OCI-LY3 (cell line): ENCODE data around the gene HAPLN3.

Experiments used
- H2AFZ ChIP-seq: fragments of 200-600, 300-600 bp; shearing (Covaris generic); 2 replicates; pipeline ENCODE4 v1.6.0; 2014; ENCODE audit warnings: antibody characterized with exemption, low read depth, low read length
- H3K27ac ChIP-seq: fragments of 200-600, 300-600 bp; sonication (generic); 2 replicates; pipeline ENCODE4 v1.5.1; 2014; ENCODE audit warnings: mild to moderate bottlenecking, low read length, moderate library complexity, mixed read lengths
- H3K27me3 ChIP-seq: fragments of 200-600, 300-600 bp; sonication (generic); 2 replicates; pipeline ENCODE4 v1.6.1; 2014; ENCODE audit warnings: low read depth, low read length, mixed read lengths
- H3K36me3 ChIP-seq: fragments of 200-600, 300-600 bp; sonication (generic); replicated peaks from 2 replicates; pipeline ENCODE3; 2014; ENCODE audit warnings: low read depth, low read length, mixed read lengths
- H3K4me1 ChIP-seq: fragments of 300-600, 200-600 bp; sonication (generic); 2 replicates; pipeline ENCODE4 v1.6.1; 2014; ENCODE audit warnings: low read length, mixed read lengths
- H3K4me2 ChIP-seq: fragments of 200-600, 300-600 bp; sonication (generic); 2 replicates; pipeline ENCODE4 v1.6.1; 2014; ENCODE audit warnings: low read length, mixed read lengths
- H3K4me3 ChIP-seq: fragments of 300-600, 200-600 bp; sonication (generic); 2 replicates; pipeline ENCODE4 v1.5.1; 2014; ENCODE audit warnings: antibody characterized with exemption, mild to moderate bottlenecking, low read length, moderate library complexity
- H3K79me2 ChIP-seq: fragments of 300-600, 200-600 bp; shearing (Covaris generic); 2 replicates; pipeline ENCODE4 v1.6.1; 2014; ENCODE audit warnings: mild to moderate bottlenecking, low read length, mixed read lengths
- H3K9ac ChIP-seq: fragments of 300-600, 200-600 bp; shearing (Covaris generic); 2 replicates; pipeline ENCODE4 v1.6.0; 2014; ENCODE audit warnings: mild to moderate bottlenecking, low read length, moderate library complexity
- H3K9me3 ChIP-seq: fragments of 200-600, 300-600 bp; shearing (Covaris generic); 2 replicates; pipeline ENCODE4 v1.6.1; 2014; ENCODE audit warnings: low read length, mixed read lengths; ENCODE audit not compliant: insufficient read depth
- H4K20me1 ChIP-seq: fragments of 200-600, 300-600 bp; sonication (generic); 2 replicates; pipeline ENCODE4 v1.6.1; 2016; ENCODE audit warnings: low read length, mixed read lengths; ENCODE audit not compliant: insufficient read depth
- EZH2phosphoT487 ChIP-seq: fragments of 200-600 bp; shearing (Covaris generic); IDR thresholded peaks from 2 replicates; pipeline ENCODE4 v1.6.1; 2018; ENCODE audit warnings: antibody characterized with exemption, mixed run types, low read depth
- TF ChIP-seq, protein P1 (sequence below): fragments of 200-600, 300-600 bp; sonication (generic); IDR thresholded peaks from 2 replicates; pipeline ENCODE4 v1.5.1; 2014; ENCODE audit warnings: antibody characterized with exemption, low read length, low read depth

HAPLN3 gene

DNA sequence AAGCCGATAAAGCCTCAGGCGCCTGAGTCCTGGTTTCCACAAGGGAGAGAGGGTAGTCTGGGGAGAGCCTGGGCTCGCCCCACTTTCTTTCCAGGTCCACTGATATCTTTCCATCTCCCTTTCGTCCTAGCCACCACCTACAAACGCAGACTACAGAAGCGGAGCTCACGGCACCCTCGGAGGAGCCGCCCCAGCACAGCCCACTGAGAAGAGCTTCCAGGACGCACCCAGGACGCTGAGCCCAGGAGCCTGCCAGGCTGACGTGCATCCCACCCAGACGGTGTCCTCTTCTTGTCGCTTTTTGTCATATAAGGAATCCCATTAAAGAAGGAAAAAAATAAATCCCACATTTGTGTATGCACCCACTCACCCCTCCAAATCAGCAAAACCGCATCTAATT lies 21.1 kb downstream of the HAPLN3 start:
- Histone ChIP-seq H3K36me3 (no peaks in the 10 kb centered on the region), H3K9ac (no peak overlapping the region), H2AFZ (no peak overlapping the region), H4K20me1 (no peaks in the 10 kb centered on the region), H3K27me3 (peaks cover 25% of the 10 kb centered on the region), H3K4me3 (no peak overlapping the region), H3K27ac (no peak overlapping the region), H3K4me1 (no peaks in the 10 kb centered on the region), H3K79me2 (no peaks in the 10 kb centered on the region), H3K9me3 (no peaks in the 10 kb centered on the region), H3K4me2 (no peak overlapping the region)
- TF ChIP-seq, protein P1, sequence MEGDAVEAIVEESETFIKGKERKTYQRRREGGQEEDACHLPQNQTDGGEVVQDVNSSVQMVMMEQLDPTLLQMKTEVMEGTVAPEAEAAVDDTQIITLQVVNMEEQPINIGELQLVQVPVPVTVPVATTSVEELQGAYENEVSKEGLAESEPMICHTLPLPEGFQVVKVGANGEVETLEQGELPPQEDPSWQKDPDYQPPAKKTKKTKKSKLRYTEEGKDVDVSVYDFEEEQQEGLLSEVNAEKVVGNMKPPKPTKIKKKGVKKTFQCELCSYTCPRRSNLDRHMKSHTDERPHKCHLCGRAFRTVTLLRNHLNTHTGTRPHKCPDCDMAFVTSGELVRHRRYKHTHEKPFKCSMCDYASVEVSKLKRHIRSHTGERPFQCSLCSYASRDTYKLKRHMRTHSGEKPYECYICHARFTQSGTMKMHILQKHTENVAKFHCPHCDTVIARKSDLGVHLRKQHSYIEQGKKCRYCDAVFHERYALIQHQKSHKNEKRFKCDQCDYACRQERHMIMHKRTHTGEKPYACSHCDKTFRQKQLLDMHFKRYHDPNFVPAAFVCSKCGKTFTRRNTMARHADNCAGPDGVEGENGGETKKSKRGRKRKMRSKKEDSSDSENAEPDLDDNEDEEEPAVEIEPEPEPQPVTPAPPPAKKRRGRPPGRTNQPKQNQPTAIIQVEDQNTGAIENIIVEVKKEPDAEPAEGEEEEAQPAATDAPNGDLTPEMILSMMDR = no peak
- TF ChIP-seq EZH2phosphoT487 = no peak

DNA sequence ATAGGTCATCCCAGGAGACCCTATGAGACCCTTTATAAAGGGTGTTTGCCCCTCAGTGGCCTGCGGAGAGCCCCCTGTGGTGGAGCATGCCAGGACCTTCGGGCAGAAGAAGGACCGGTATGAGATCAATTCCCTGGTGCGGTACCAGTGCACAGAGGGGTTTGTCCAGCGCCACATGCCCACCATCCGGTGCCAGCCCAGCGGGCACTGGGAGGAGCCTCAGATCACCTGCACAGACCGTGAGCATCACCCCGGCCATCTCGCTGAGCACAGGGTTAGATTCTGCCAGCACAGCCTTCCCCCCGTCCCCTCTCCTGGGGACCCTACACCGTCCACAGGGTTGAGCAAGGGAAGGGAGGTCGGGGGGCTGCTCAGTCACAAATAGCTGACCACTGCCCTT lies 21.6 kb downstream of the HAPLN3 start:
- H2AFZ ChIP-seq = no peak overlapping the region
- H3K4me3 ChIP-seq = no peak overlapping the region
- H3K9me3 ChIP-seq = no peaks in the 10 kb centered on the region
- TF ChIP-seq, protein P1 = no peak
- TF ChIP-seq EZH2phosphoT487 = no peak
- no peaks in the 10 kb centered on the region for H3K4me1 ChIP-seq
- no peak overlapping the region for H3K9ac ChIP-seq
- no peaks in the 10 kb centered on the region for H3K79me2 ChIP-seq
- H3K27ac ChIP-seq = no peak overlapping the region
- no peaks in the 10 kb centered on the region for H4K20me1 ChIP-seq
- peaks cover 30% of the 10 kb centered on the region for H3K27me3 ChIP-seq
- no peaks in the 10 kb centered on the region for H3K36me3 ChIP-seq
- no peak overlapping the region for H3K4me2 ChIP-seq

DNA sequence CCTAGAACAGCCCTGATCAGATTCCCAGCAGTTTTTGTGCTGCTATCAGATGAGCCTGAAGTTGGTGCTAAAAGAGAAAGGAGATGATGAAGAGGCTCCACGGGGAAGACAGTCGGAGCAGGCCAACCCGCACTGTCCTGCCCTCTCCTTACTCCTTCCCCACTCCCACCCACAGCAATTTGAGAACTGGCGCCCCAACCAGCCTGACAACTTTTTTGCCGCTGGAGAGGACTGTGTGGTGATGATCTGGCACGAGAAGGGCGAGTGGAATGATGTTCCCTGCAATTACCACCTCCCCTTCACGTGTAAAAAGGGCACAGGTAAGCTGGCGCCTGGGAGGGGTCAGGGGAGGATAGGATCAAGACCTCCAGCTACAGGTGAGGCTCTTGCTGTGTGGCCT lies 22.6 kb downstream of the HAPLN3 start:
- H4K20me1 ChIP-seq = no peaks in the 10 kb centered on the region
- H3K27ac ChIP-seq = no peak overlapping the region
- no peak overlapping the region for H3K4me3 ChIP-seq
- no peaks in the 10 kb centered on the region for H3K79me2 ChIP-seq
- no peaks in the 10 kb centered on the region for H3K9me3 ChIP-seq
- H3K36me3 ChIP-seq = no peaks in the 10 kb centered on the region
- no peak overlapping the region for H3K9ac ChIP-seq
- H2AFZ ChIP-seq = no peak overlapping the region
- TF ChIP-seq, protein P1 = no peak
- no peak for TF ChIP-seq EZH2phosphoT487
- H3K4me2 ChIP-seq = no peak overlapping the region
- no peaks in the 10 kb centered on the region for H3K4me1 ChIP-seq
- H3K27me3 ChIP-seq = peaks cover 40% of the 10 kb centered on the region

DNA sequence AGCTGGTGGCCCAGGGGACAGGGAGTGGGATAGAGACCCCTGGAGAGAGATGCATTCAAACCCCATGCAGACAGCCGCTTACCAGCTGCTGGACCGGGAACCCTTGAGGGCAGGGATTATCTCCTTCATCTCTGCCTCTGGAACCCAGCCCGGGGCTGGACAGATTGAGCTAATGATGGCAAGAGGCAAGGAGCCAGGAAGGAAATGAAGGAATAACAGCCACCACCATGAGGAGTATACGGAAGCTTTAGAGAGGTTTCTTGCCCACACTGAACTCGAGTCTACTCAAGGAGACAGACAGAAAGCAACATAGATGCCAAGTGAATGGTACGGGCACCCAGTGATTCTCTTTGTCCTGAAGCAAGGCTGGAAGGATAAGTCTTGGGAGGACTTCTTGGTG lies 23.2 kb downstream of the HAPLN3 start:
- H3K9ac ChIP-seq = no peak overlapping the region
- H3K4me2 ChIP-seq = no peak overlapping the region
- H4K20me1 ChIP-seq = no peaks in the 10 kb centered on the region
- H3K36me3 ChIP-seq = no peaks in the 10 kb centered on the region
- H3K9me3 ChIP-seq = no peaks in the 10 kb centered on the region
- no peaks in the 10 kb centered on the region for H3K4me1 ChIP-seq
- no peak for TF ChIP-seq EZH2phosphoT487
- TF ChIP-seq, protein P1 = no peak
- no peaks in the 10 kb centered on the region for H3K79me2 ChIP-seq
- no peak overlapping the region for H3K27ac ChIP-seq
- H3K4me3 ChIP-seq = no peak overlapping the region
- H3K27me3 ChIP-seq = peaks cover 46% of the 10 kb centered on the region
- no peak overlapping the region for H2AFZ ChIP-seq
